ENCODE results near the gene ENSA. TPM values are rescaled to one million over a fixed set of nuclear protein-coding genes. Genes with fewer than 3 reads are reported as not detected.

Gene ENSA
- total RNA-seq (2022) (178 TPM in 2 replicates), Bru-seq, nascent RNA (percentile 85 among the genes with signal in this experiment), BruChase-seq, experiment 1, labeled RNA remaining after a 2-hour chase (percentile 89 among the genes with signal in this experiment), BruChase-seq, experiment 2, labeled RNA remaining after a 6-hour chase (percentile 93 among the genes with signal in this experiment)
- long read RNA-seq, transcript ENSA-207 (2 exons, 703 nt), result minor isoform, 6 of 134 reads
- long read RNA-seq, transcript ENSA-208 (4 exons, 2,085 nt), result minor isoform, 39 of 134 reads
- long read RNA-seq, transcript ENSA-201 (3 exons, 2,818 nt), result major isoform, 48 of 134 reads
- long read RNA-seq, transcript ENSA-214 (3 exons, 1,369 nt), result minor isoform, 9 of 134 reads
- long read RNA-seq, partial matches to known transcripts, result 2 of 134 reads
- long read RNA-seq, other reads (novel, unspliced or antisense), result 25 of 134 reads

GRCh38 chr1:150629115-150629928 lies at the start of gene ENSA:
Gene ENSA, minus strand, starts transcription at chr1:150629612. Its CDS starts 142 bp downstream, at chr1:150629470.
- no peaks in the 10 kb centered on the region for H3K9me3 ChIP-seq
- DNase-seq, result peak; percentile 97 to 99
- ChIA-PET CTCF (interaction anchor here (0.8 to 3.2 kb wide), 6 partner anchors 9 to 351 kb away, joined by 3 to 20 read pairs (median 6); partner anchors contain the start of gene GOLPH3L), POLR2A (interaction anchor here (0.5 to 2.1 kb wide), 18 partner anchors 8 to 502 kb away, joined by 3 to 61 read pairs (median 4); partner anchors contain the start of genes ADAMTSL4, GOLPH3L, MCL1 and MINDY1)
- H3K4me1 ChIP-seq, result peaks cover 6% of the 10 kb centered on the region
- H3K4me3 ChIP-seq (ENCODE audit: low read depth, low read length), result peak within 1 kb of the TSS; percentile 56
- no peaks in the 10 kb centered on the region for H3K27me3 Mint-ChIP-seq (ENCODE audit: insufficient read depth, unreplicated experiment)
- H3K36me3 Mint-ChIP-seq (ENCODE audit: insufficient read depth, unreplicated experiment), result peaks cover 31% of the 10 kb centered on the region
- no peaks in the 10 kb centered on the region for H3K27me3 ChIP-seq (replicated peaks; ENCODE audit: control insufficient read depth, insufficient read depth, low read length)
- H3K9me3 Mint-ChIP-seq (ENCODE audit: unreplicated experiment), result no peaks in the 10 kb centered on the region
- intact Hi-C loops (cut with micrococcal nuclease; ENCODE audit: unreplicated experiment), result loop anchor here (2.0 to 10.0 kb wide), 4 partner anchors 51 to 295 kb away; partner anchors contain the start of genes MCL1 and SETDB1
- no TSS peak for BruUV-seq (replicated peaks)
- peaks cover 5% of the 10 kb centered on the region for H3K4me1 Mint-ChIP-seq (ENCODE audit: low read depth, unreplicated experiment)
- no peak for TF ChIP-seq CTCF (IDR thresholded peaks at IDR 0.05; ENCODE audit: insufficient read depth in 1 of 2, low read depth in 1 of 2, low read length in 1 of 2, severe bottlenecking in 1 of 2, unreplicated experiment in 1 of 2)
- no peak within 1 kb of the TSS for H3K4me3 Mint-ChIP-seq (ENCODE audit: unreplicated experiment)
- H3K27ac Mint-ChIP-seq (ENCODE audit: unreplicated experiment), result no peak within 1 kb of the TSS
- peaks cover 2% of the 10 kb centered on the region; the same call in 1 of the 2 replicates for H3K36me3 ChIP-seq (ENCODE audit: control insufficient read depth, insufficient read depth, low read length)

- H3K27me3 ChIP-seq (replicated peaks; ENCODE audit: control insufficient read depth, insufficient read depth, low read length), result no peaks in the 10 kb centered on the region
- no peaks in the 10 kb centered on the region for H3K27me3 Mint-ChIP-seq (ENCODE audit: insufficient read depth, unreplicated experiment)
- H3K27ac Mint-ChIP-seq (ENCODE audit: unreplicated experiment), result no peak overlapping the region
- H3K4me1 ChIP-seq, result no peaks in the 10 kb centered on the region
- no peaks in the 10 kb centered on the region for H3K9me3 ChIP-seq
- no peak overlapping the region for H3K4me3 ChIP-seq (ENCODE audit: low read depth, low read length)
- peaks cover 6% of the 10 kb centered on the region for H3K36me3 Mint-ChIP-seq (ENCODE audit: insufficient read depth, unreplicated experiment)
- no peak for DNase-seq
- BruUV-seq (replicated peaks), result no TSS peak
- TF ChIP-seq CTCF (IDR thresholded peaks at IDR 0.05; ENCODE audit: insufficient read depth in 1 of 2, low read depth in 1 of 2, low read length in 1 of 2, severe bottlenecking in 1 of 2, unreplicated experiment in 1 of 2), result no peak
- no peaks in the 10 kb centered on the region for H3K9me3 Mint-ChIP-seq (ENCODE audit: unreplicated experiment)
- intact Hi-C loops (cut with micrococcal nuclease; ENCODE audit: unreplicated experiment), result no loop called here
- POLR2A ChIA-PET, result no interaction called here
- H3K4me1 Mint-ChIP-seq (ENCODE audit: low read depth, unreplicated experiment), result no peaks in the 10 kb centered on the region
- CTCF ChIA-PET, result no interaction called here
- H3K4me3 Mint-ChIP-seq (ENCODE audit: unreplicated experiment), result no peak overlapping the region
- no peaks in the 10 kb centered on the region for H3K36me3 ChIP-seq (ENCODE audit: control insufficient read depth, insufficient read depth, low read length)
These were observed 49.6 kb upstream of the ENSA start for GRCh38 chr1:150678988-150679387.

- POLR2A ChIA-PET, result no interaction called here
- TF ChIP-seq CTCF (IDR thresholded peaks at IDR 0.05; ENCODE audit: insufficient read depth in 1 of 2, low read depth in 1 of 2, low read length in 1 of 2, severe bottlenecking in 1 of 2, unreplicated experiment in 1 of 2), result no peak
These were observed 45.5 kb upstream of the ENSA start for GRCh38 chr1:150674881-150675280.

More at GRCh38 chr1:150674881-150675280, 45.5 kb upstream of the ENSA start:
- H3K27me3 ChIP-seq (replicated peaks; ENCODE audit: control insufficient read depth, insufficient read depth, low read length), result no peaks in the 10 kb centered on the region
- Mint-ChIP-seq H3K9me3 (ENCODE audit: unreplicated experiment) (no peaks in the 10 kb centered on the region), H3K27me3 (ENCODE audit: insufficient read depth, unreplicated experiment) (no peaks in the 10 kb centered on the region), H3K4me1 (ENCODE audit: low read depth, unreplicated experiment) (no peaks in the 10 kb centered on the region), H3K27ac (ENCODE audit: unreplicated experiment) (no peak overlapping the region), H3K36me3 (ENCODE audit: insufficient read depth, unreplicated experiment) (peaks cover 6% of the 10 kb centered on the region), H3K4me3 (ENCODE audit: unreplicated experiment) (no peak overlapping the region)
- intact Hi-C loops (cut with micrococcal nuclease; ENCODE audit: unreplicated experiment), result no loop called here
- no peak overlapping the region for H3K4me3 ChIP-seq (ENCODE audit: low read depth, low read length)
- no peak for DNase-seq
- no peaks in the 10 kb centered on the region for H3K4me1 ChIP-seq
- no peaks in the 10 kb centered on the region for H3K36me3 ChIP-seq (ENCODE audit: control insufficient read depth, insufficient read depth, low read length)
- no peaks in the 10 kb centered on the region for H3K9me3 ChIP-seq
- CTCF ChIA-PET, result interaction anchor here (0.7 to 1.0 kb wide), 2 partner anchors 56 to 114 kb away, joined by 3 to 5 read pairs; no protein-coding TSS in a partner anchor
- no TSS peak for BruUV-seq (replicated peaks)

Measured in Caco-2 (cell line).